Smooth muscle cell (in vitro differentiated cells): Measurements from ENCODE around the gene B4GALT1. TPM values are rescaled to one million over a fixed set of nuclear protein-coding genes. Genes with fewer than 3 reads are reported as not detected.
A peak's percentile ranks its signal among the peaks of the same experiment; 100 is the strongest.

Source experiments
- DNase-seq: peaks from one replicate; lab custom pipeline; 2025; ENCODE audit not compliant: unreplicated experiment; lab: John Stamatoyannopoulos, UW
- H2AFZ ChIP-seq: fragments of 200-600 bp; sonication (generic); 2 replicates; pipeline ENCODE4 v1.6.0; 2016; ENCODE audit warnings: antibody characterized with exemption, low read depth, mild to moderate bottlenecking
- H3F3A ChIP-seq: fragments of 200-600 bp; sonication (generic); 2 replicates; pipeline ENCODE4 v1.6.0; 2017; ENCODE audit warnings: antibody characterized with exemption, low read depth
- H3K27ac ChIP-seq: fragments of 200-600 bp; sonication (generic); 2 replicates; pipeline ENCODE4 v1.5.1; 2016; ENCODE audit warnings: low read depth, mild to moderate bottlenecking
- H3K27me3 ChIP-seq: fragments of 200-600 bp; sonication (generic); 2 replicates; pipeline ENCODE4 v1.6.1; 2016; ENCODE audit warnings: low read depth, mild to moderate bottlenecking
- H3K36me3 ChIP-seq: fragments of 200-600 bp; sonication (generic); 2 replicates; pipeline ENCODE4 v1.5.1; 2016; ENCODE audit warnings: low read depth
- H3K4me1 ChIP-seq: fragments of 200-600 bp; sonication (generic); 2 replicates; pipeline ENCODE4 v1.5.1; 2016; ENCODE audit warnings: low read depth
- H3K4me2 ChIP-seq: fragments of 200-600 bp; sonication (generic); 2 replicates; pipeline ENCODE4 v1.6.0; 2016; ENCODE audit warnings: mild to moderate bottlenecking
- H3K4me3 ChIP-seq: fragments of 200-600 bp; sonication (generic); 2 replicates; pipeline ENCODE4 v1.5.1; 2016; ENCODE audit warnings: mild to moderate bottlenecking
- H3K79me2 ChIP-seq: fragments of 200-600 bp; sonication (generic); 2 replicates; pipeline ENCODE4 v1.6.0; 2016; ENCODE audit warnings: low read depth, mild to moderate bottlenecking
- H3K9ac ChIP-seq: fragments of 200-600 bp; sonication (generic); 2 replicates; pipeline ENCODE4 v1.6.0; 2016; ENCODE audit warnings: low read depth
- H3K9me3 ChIP-seq: fragments of 200-600 bp; sonication (generic); replicated peaks from 2 replicates; pipeline ENCODE4 v1.5.1; 2016; ENCODE audit warnings: low read depth
- H4K20me1 ChIP-seq: fragments of 200-600 bp; sonication (generic); 2 replicates; pipeline ENCODE4 v1.6.0; 2016; ENCODE audit warnings: low read depth
- WGBS: methylation state at CpG from one replicate; pipeline ENCODE4 v1.1.7; 2016; ENCODE audit warnings: low lambda C conversion rate; 5-methylcytosine and 5-hydroxymethylcytosine counted together
- polyA plus RNA-seq: library from polyadenylated mRNA; unstranded; fragments of >200 nt; fragmentation: Nextera tagmentation; extraction: Ambion mirVana; gene quantifications from 2 replicates; pipeline ENCODE4 v1.2.1, GENCODE V29; 2016
- total RNA-seq: library from RNA; depleted of rRNA; stranded (reverse); fragments of >200 nt; gene quantifications from 2 replicates; pipeline ENCODE4 v1.2.3, GENCODE V29; 2014
- TF ChIP-seq, protein P1 (sequence below): fragments of 200-600 bp; sonication (generic); IDR thresholded peaks from 2 replicates; pipeline ENCODE4 v1.5.1; 2017; ENCODE audit warnings: borderline replicate concordance, mild to moderate bottlenecking, antibody characterized with exemption; ENCODE audit not compliant: insufficient read depth, poor library complexity, severe bottlenecking

B4GALT1 gene
- total and polyA plus RNA-seq, 2 experiments from 2014 or later = 49.2 to 56.3 TPM

- H3K4me2 ChIP-seq = peak overlapping the region; percentile 62
- DNase-seq = no peak
- H3K79me2 ChIP-seq = peaks cover 41% of the 10 kb centered on the region
- no peaks in the 10 kb centered on the region for H3K27me3 ChIP-seq
- TF ChIP-seq, protein P1, sequence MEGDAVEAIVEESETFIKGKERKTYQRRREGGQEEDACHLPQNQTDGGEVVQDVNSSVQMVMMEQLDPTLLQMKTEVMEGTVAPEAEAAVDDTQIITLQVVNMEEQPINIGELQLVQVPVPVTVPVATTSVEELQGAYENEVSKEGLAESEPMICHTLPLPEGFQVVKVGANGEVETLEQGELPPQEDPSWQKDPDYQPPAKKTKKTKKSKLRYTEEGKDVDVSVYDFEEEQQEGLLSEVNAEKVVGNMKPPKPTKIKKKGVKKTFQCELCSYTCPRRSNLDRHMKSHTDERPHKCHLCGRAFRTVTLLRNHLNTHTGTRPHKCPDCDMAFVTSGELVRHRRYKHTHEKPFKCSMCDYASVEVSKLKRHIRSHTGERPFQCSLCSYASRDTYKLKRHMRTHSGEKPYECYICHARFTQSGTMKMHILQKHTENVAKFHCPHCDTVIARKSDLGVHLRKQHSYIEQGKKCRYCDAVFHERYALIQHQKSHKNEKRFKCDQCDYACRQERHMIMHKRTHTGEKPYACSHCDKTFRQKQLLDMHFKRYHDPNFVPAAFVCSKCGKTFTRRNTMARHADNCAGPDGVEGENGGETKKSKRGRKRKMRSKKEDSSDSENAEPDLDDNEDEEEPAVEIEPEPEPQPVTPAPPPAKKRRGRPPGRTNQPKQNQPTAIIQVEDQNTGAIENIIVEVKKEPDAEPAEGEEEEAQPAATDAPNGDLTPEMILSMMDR = no peak
- H3F3A ChIP-seq = peaks cover 7% of the 10 kb centered on the region
- H2AFZ ChIP-seq = no peak overlapping the region
- peaks cover 40% of the 10 kb centered on the region for H4K20me1 ChIP-seq
- 79% methylated on average over 3 of the region's 3 CpGs for WGBS
- no peaks in the 10 kb centered on the region for H3K9me3 ChIP-seq
- H3K36me3 ChIP-seq = no peaks in the 10 kb centered on the region
- H3K4me1 ChIP-seq = peaks cover 14% of the 10 kb centered on the region
- peak overlapping the region; percentile 67 for H3K27ac ChIP-seq
- no peak overlapping the region for H3K9ac ChIP-seq
- H3K4me3 ChIP-seq = no peak overlapping the region
These were observed 41.7 kb downstream of the B4GALT1 start for GRCh38 chr9:33125461-33125860.

GRCh38 chr9:33124751-33125381 lies 42.3 kb downstream of the B4GALT1 start:
- H4K20me1 ChIP-seq = peaks cover 45% of the 10 kb centered on the region
- peaks cover 3% of the 10 kb centered on the region for H3K36me3 ChIP-seq
- no peak overlapping the region for H3K4me3 ChIP-seq
- H3K4me2 ChIP-seq = peak overlapping the region; percentile 62
- H3K4me1 ChIP-seq = peaks cover 14% of the 10 kb centered on the region
- 36% methylated on average over 9 of the region's 9 CpGs for WGBS
- no peaks in the 10 kb centered on the region for H3K27me3 ChIP-seq
- DNase-seq = no peak
- peak overlapping the region; percentile 67 for H3K27ac ChIP-seq
- H3K9ac ChIP-seq = no peak overlapping the region
- TF ChIP-seq, protein P1 = peak; percentile 18
- peaks cover 7% of the 10 kb centered on the region for H3F3A ChIP-seq
- H3K9me3 ChIP-seq = no peaks in the 10 kb centered on the region
- peaks cover 43% of the 10 kb centered on the region for H3K79me2 ChIP-seq
- H2AFZ ChIP-seq = no peak overlapping the region

GRCh38 chr9:33124046-33124445 lies 43.1 kb downstream of the B4GALT1 start:
- WGBS = 98% methylated on average over 5 of the region's 5 CpGs
- H3K4me1 ChIP-seq = peaks cover 14% of the 10 kb centered on the region
- DNase-seq = no peak
- no peak overlapping the region for H3K4me2 ChIP-seq
- H2AFZ ChIP-seq = no peak overlapping the region
- peaks cover 45% of the 10 kb centered on the region for H4K20me1 ChIP-seq
- TF ChIP-seq, protein P1 = no peak
- peaks cover 7% of the 10 kb centered on the region for H3F3A ChIP-seq
- H3K79me2 ChIP-seq = peaks cover 39% of the 10 kb centered on the region
- H3K36me3 ChIP-seq = peaks cover 3% of the 10 kb centered on the region
- no peak overlapping the region for H3K9ac ChIP-seq
- H3K4me3 ChIP-seq = no peak overlapping the region
- no peaks in the 10 kb centered on the region for H3K27me3 ChIP-seq
- H3K9me3 ChIP-seq = no peaks in the 10 kb centered on the region
- peak overlapping the region; percentile 67 for H3K27ac ChIP-seq

DNA sequence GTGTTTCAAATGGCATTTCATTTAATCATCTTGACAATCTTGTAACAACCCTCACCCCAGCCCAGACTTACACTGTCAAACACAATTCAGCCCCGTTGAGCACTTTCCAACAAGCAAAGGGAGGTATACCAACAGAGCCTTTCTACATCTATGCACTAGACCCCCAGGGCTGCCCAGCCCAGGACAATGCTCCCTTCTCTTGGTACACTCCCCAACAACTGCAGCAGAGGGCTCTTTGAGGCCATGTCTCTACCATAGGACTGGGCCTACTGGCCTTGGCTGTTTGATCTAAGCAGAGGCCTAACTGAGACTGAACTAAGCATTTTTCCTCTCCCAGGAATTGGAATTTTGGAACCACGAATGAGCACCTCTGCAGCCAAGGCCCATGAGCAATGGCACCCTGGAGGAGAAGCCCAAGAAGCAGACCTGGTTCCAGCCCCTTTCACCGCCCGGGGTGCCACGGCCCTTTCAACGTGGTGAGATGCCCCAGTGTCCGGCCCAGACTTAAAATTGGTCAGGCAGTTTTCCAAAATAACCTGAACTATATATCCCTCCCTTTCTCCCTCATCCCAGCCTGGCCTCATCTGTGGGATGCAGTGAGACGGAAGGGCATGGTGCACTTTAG lies 43.6 kb downstream of the B4GALT1 start:
- TF ChIP-seq, protein P1 = no peak

More for the DNA sequence above, 43.6 kb downstream of the B4GALT1 start:
- 98% methylated on average over 8 of the region's 8 CpGs for WGBS
- no peaks in the 10 kb centered on the region for H3K27me3 ChIP-seq
- H3K79me2 ChIP-seq = peaks cover 36% of the 10 kb centered on the region
- H3K9me3 ChIP-seq = no peaks in the 10 kb centered on the region
- H3K27ac ChIP-seq = peak overlapping the region; percentile 67
- H3K4me2 ChIP-seq = no peak overlapping the region
- no peak for DNase-seq
- H3K9ac ChIP-seq = no peak overlapping the region
- H2AFZ ChIP-seq = no peak overlapping the region
- H4K20me1 ChIP-seq = peaks cover 45% of the 10 kb centered on the region
- H3F3A ChIP-seq = peaks cover 7% of the 10 kb centered on the region
- H3K36me3 ChIP-seq = peaks cover 3% of the 10 kb centered on the region
- H3K4me3 ChIP-seq = no peak overlapping the region
- peaks cover 14% of the 10 kb centered on the region for H3K4me1 ChIP-seq
